CD1c-positive myeloid dendritic cell (primary cell): ENCODE data around the gene LZTS3.
A peak's percentile ranks its signal among the peaks of the same experiment; 100 is the strongest.
"Not testable (repeated sequence)": the region's sequence is repeated elsewhere in the genome, so short reads cannot be mapped to it uniquely, and the experiment has no call there.

Source experiments
- DNase-seq: peaks from one replicate; pipeline ENCODE4 v3.0.0-alpha.2; 2016; ENCODE audit errors: extremely low spot score

The LZTS3 gene

DNA sequence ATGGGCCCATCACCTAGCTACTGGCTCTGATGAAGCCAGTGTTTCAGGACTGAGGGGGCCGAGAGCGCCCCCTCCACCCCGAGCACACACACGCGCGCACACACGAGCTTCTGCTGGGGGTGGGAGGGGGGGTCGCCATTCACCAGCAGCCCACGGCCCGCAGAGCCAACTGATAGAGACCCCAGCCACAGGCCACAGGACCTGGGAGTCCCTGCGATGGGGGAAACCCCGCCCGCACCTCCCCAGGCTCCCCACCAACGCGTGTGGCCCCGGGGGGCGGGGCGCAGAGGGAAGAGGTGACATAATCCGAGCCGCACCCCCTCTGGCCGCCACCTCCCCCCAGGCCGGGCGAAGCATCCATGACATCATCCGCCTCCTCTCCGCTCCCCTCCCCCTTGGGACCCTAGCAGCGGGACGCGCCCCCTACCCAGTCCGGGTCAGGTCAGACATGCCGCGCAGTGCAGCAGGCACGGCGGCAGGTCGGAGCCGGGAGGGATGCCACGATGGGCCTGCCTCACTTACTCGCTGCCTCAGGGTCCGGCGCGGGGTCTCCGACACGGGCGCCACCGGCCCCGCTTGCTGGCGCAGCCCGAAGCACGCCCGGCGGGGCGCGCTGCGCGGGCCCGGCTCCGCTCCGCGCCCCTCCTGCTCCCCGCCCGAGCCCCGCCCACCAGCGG lies at the start of gene LZTS3:
Gene LZTS3, minus strand, starts transcription at position 617 of the 677 bp plus-strand sequence. CDS start 6,386 bp downstream, outside the sequence.
- DNase-seq = peak; percentile 73

DNA sequence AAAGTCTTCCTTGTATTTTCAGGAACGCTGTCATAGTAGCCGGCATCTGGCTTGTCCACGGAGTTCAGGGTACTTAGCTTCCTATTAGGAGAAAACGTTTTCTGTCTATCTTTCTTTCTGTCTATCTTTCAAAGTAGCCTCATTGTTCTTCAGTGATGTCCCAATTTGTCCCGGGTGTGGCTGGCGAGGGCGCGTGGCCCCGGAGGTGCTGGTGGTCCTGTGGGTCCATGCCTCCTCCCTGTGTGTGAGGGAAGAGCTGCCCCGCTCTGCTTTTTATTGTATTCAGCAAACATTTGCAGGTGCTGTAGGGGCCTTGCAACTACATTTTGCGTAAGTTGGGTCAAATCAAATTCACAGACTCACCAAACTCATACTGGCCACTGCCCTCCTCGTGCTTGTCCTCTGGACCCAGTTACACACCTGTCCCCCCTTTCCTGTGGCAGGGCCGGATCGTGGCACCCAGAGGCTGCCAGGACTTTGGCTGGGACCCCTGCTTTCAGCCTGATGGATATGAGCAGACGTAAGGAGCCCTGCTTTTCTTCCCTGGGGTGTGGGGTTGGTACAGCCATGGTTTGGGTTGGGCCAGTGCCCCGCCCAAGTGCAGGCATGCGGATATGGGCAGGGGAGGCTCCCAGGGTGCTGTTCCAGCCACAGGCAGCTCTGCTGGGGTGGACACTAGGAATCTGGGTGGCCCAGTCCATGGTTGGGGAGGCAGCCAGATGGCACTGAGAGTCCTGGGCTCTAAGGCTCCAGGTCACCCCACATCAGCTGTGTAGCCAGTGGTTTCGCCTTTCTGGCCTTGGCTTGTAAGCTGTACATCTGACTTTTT lies 48.3 kb upstream of the LZTS3 start:
- DNase-seq = no peak

- DNase-seq = peak; percentile 62
Observed at GRCh38 chr20:3218307-3218988, 45.1 kb upstream of the LZTS3 start.

GRCh38 chr20:3215359-3215917 lies 42.1 kb upstream of the LZTS3 start:
- DNase-seq = not testable (repeated sequence)

DNA sequence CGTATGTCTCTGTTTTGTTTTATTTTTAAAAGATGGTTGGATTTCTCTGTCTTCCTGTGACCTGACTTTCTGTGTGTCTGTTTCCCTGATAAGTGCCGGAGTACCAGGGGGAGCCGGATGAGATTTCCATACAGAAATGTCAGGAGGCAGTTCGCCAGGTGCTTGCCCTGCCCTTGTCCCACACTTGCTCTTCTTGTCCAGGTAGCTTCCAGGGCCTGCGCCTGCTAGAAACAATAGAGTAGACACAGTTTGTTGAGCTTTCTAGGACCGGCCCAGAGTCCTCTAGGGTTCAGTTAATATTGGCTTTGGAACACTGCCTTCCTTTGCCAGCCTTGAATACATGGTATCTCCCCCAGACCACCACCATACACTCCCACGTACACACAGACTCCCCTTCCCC lies 39.9 kb upstream of the LZTS3 start:
- DNase-seq = no peak

DNA sequence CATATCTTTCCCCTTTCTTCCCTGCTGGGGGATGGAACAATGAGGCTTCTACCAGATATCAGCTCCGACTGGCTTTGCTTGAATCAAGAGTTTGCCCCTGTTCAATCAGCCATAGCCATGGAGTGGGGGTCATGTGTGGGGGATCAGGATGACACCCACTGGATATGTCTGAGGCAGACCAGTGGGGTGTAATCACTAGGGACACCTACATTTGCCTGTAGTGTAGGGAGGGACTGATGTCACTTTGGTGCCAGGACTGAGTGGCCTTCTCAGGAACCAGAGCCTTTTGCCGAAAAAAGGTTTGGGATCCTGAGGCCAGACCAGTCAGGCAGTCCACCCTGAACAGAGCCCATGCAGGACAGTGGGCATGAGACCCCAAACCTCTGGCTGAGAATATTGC lies 37.0 kb upstream of the LZTS3 start:
- DNase-seq = no peak

DNA sequence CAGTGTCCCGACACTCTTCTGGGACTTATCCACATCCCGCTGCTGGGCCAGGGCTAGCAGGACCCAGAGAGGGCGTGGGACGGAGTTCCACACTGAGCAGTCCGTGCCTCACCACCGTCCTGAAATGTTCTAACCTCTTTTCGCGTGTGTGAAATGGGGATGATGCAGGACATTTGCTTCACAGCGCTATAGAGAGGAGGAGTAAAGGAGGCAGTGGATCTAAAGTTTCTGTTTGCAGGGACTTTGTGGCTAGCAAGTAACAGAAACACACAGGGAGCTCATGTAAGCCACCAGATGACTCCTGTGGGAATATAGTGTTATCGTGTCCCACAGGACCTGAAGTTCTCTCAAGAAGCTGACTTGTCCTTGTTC lies 36.6 kb upstream of the LZTS3 start:
- DNase-seq = peak; percentile 31

DNA sequence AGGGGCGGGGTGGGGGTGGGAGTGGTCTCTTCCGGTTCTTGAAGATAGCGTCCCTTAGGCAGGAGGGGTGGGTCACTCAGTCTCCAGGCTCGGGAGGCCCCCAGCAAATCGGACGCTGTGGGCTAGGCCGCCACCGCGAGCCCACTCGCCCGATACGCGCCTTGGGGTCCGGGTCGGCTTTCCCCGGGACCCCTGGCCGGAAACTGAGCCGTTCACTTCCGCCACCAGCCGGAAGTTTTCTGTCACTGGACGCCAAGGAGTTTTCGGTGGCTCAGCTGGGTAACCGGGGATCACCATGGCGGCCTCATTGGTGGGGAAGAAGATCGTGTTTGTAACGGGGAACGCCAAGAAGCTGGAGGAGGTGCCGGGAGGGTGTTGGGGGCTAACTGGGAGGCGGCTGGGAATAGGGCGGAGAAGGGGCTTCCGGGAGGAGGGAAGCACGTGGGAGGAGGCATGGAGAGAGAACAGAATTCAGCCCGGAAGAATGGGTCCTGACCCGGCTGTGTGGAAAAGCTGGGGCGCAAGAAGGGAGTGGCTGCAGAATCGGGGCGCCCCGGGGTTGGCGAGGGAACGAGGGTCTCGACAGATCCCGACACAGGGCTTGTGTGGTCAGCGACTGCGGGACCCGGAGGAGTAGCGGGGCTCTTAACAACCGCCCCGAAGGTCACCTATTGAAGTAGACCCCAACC lies 36.1 kb upstream of the LZTS3 start, which contains the start of gene ITPA:
Gene ITPA, plus strand, starts transcription at position 242 of the 689 bp plus-strand sequence. Its CDS starts 54 bp downstream, at position 296.
- peak; percentile 66 for DNase-seq

GRCh38 chr20:3208786-3209256 lies 35.5 kb upstream of the LZTS3 start:
- DNase-seq = peak; percentile 20

- peak; percentile 92 for DNase-seq
Observed at GRCh38 chr20:3204124-3204794, 30.9 kb upstream of the LZTS3 start, which contains the start of gene DDRGK1. DDRGK1 (minus strand) TSS chr20:3204682; CDS start chr20:3204627, 55 bp downstream.

DNA sequence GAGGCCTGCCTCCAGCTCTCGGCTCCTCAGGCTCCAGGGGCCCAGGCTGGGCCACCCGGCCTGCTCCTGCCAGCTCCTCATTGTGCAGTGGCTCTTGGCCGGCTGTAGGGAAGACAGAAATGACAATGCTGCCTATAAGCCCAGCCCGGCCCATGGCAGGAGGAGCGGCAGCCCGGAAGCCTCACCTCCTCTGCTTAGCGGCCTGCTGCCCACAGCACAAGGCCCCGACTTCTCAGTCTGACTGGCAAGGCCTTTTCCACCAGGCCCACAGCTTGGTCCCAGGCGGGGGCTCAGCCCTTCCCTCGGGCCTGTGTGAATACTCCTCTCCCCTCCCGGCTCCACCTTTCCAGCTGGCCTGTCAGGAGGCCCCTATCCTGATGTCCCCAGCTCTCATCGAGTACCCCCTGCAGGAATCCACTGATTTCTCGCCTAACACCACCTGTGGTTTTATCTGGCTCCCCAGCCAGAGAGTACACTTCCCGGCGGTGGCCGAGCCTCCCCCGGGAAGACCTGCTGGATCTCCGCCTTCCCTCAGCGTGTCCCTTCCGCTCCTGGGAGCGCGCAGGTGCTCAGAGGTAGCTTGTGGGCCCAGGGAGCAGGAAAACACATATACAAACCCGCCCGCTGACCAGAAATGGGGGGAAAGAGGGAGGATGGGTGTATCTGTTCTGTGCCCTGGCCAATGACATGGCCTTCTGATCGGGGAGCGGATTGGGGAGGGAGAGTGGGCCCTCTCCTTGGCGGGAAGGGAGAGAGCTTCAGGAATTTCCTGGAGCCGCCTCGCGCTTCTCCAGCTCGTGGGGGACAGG lies 30.2 kb upstream of the LZTS3 start:
- no peak for DNase-seq

- DNase-seq = no peak
Observed at GRCh38 chr20:3202965-3203314, 29.6 kb upstream of the LZTS3 start.

DNA sequence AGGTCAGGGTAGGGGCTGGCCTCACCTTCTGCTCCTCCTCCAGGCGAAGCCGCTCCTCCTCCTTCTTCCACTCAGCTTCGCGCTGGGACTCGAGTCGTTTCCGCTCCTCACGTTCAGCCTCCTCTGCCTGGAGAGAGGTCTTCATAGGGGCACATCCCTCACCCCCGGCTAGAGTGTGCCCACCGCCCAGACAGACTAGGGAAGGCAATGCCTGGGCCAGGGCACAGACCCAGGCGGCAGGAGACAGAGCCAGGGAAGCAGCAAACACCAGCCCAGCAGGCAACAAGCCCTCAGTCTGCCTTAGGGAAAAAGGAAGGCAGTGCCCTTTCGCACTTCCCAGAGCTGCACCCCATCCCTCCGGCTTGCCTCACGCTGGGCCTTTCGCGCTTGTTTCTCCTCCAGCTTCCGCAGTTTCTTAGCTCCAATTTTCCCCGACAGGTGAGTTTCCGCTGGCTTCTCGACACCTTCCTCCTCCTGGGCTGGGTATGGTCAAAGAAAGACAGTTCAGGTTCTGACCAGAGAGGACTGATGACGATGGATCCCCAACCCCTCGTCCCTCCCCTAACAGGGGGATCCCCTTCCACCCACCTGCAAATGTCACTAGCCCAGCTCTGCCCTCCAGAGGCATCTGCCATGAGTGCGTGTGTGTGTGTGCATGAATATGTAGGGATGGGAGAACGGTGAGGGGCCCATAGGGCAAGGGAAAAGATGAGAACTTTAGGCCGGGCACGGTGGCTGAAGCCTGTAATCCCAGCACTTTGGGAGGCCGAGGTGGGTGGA lies 26.8 kb upstream of the LZTS3 start:
- no peak for DNase-seq

DNA sequence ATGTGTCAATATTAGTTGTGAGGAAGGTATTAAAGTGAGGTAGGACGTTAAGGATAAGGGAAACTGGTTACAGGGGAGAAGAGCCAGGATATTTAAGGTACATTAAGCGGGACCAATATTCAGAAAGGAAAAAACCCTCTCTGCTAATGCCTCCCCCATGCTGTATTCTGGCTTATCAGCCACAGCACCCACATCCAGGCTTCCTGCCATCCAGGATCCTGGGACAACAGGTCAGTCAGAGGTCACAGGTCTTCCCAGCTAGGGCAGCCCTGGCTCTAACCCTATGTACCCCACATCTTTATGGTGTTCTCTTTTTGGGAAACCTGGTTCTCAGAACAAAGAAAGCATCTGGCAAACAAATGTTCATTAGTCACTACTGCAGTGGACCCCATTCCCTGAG lies 25.9 kb upstream of the LZTS3 start:
- DNase-seq = no peak

GRCh38 chr20:3195590-3196237 lies 22.4 kb upstream of the LZTS3 start:
- DNase-seq = peak; percentile 21

GRCh38 chr20:3194617-3195280 lies 21.4 kb upstream of the LZTS3 start:
- no peak for DNase-seq

DNA sequence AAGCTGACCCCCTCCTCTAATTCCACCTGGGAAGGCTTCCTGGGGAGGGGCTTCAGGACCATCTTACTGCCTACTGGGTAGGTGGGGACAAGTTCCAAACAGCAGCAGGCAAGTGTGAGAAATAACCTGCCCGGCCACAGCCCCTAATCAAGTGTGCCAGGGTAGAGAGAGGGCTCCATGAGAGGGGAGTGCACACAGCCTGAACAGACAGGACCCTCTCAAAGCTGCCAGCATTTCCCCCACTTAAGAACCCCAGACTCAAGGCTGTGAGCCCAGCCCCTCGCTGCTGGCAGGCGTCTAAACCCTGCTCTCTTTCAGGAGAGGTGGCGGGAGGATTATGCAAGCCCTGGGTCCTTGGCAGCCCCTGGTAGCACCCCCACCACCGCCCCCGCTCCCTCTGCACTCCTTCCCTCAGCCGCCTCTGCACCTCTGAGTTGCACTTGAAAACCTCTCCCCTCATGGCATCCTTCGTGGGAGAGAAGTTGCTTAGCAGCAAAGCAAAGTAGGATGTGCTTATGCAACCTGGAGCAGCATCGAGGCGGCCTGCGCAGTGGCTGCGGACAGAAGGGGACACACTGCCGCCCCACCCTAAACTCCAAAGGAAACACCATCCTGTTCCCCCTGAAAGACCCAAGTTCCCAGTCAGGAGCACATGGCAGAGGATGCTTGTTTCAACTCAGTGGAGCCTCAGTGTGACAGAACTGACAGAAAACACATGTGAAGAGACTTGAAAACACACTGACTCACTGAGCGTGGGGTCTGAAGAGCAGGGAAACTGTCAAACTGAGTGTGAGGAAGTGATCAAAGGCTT lies 20.7 kb upstream of the LZTS3 start:
- DNase-seq = no peak
